ENCODE results near the gene GFPT2. TPM values are rescaled to one million over a fixed set of nuclear protein-coding genes. Genes with fewer than 3 reads are reported as not detected.
A peak's percentile ranks its signal among the peaks of the same experiment; 100 is the strongest.

Gene GFPT2
- total and polyA plus RNA-seq, 9 of the 15 experiments (the other 6 are each of a cell fraction or from before 2014, with no cell fraction given), result 0.07 to 0.14 (median 0.08) TPM; not detected in 6

- WGBS (ENCODE audit: insufficient coverage, low coverage, missing lambda C conversion rate), result 6% methylated on average over 20 of the region's 20 CpGs
- POLR2A ChIA-PET, result interaction anchor here (0.8 kb wide), 1 partner anchor 76 kb away, joined by 3 read pairs; no protein-coding TSS in a partner anchor
- TF ChIP-seq CXXC5 (CRISPR knock-in tag; IDR thresholded peaks at IDR 0.05) (no peak), ZNF384 (IDR thresholded peaks at IDR 0.05; ENCODE audit: low read depth, low read length) (no peak), ZNF24 (IDR thresholded peaks at IDR 0.05) (no peak), ZNF134 (CRISPR knock-in tag; conservative IDR thresholded peaks at IDR 0.05) (no peak), NBN (IDR thresholded peaks at IDR 0.05; ENCODE audit: low read depth) (no peak), ZNF23 (CRISPR knock-in tag; IDR thresholded peaks at IDR 0.05) (no peak), TRIM28 (IDR thresholded peaks at IDR 0.05) (no peak), NFRKB (IDR thresholded peaks at IDR 0.05; ENCODE audit: low read depth) (no peak), SAP30 (IDR thresholded peaks at IDR 0.05; ENCODE audit: borderline replicate concordance, insufficient read depth, low read depth, low read length, poor library complexity, severe bottlenecking) (no peak), NELFE (IDR thresholded peaks at IDR 0.05; ENCODE audit: insufficient read depth, insufficient read length) (no peak), C11orf30 (IDR thresholded peaks at IDR 0.05; ENCODE audit: low read depth) (no peak), EP300 (IDR thresholded peaks at IDR 0.05; ENCODE audit: low read length) (no peak), HOMEZ (CRISPR knock-in tag; IDR thresholded peaks at IDR 0.05) (no peak), SOX6 (IDR thresholded peaks at IDR 0.05) (no peak)
- TF ChIP-seq, protein P1, sequence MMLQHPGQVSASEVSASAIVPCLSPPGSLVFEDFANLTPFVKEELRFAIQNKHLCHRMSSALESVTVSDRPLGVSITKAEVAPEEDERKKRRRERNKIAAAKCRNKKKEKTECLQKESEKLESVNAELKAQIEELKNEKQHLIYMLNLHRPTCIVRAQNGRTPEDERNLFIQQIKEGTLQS (IDR thresholded peaks at IDR 0.05), result peak; percentile 32; the same call in 1 of the 2 replicates
- TF ChIP-seq, protein P1 (CRISPR knock-in tag; conservative IDR thresholded peaks at IDR 0.05), result no peak
- TF ChIP-seq, protein P2, sequence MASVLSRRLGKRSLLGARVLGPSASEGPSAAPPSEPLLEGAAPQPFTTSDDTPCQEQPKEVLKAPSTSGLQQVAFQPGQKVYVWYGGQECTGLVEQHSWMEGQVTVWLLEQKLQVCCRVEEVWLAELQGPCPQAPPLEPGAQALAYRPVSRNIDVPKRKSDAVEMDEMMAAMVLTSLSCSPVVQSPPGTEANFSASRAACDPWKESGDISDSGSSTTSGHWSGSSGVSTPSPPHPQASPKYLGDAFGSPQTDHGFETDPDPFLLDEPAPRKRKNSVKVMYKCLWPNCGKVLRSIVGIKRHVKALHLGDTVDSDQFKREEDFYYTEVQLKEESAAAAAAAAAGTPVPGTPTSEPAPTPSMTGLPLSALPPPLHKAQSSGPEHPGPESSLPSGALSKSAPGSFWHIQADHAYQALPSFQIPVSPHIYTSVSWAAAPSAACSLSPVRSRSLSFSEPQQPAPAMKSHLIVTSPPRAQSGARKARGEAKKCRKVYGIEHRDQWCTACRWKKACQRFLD (CRISPR knock-in tag; IDR thresholded peaks at IDR 0.05), result no peak
- TF ChIP-seq, protein P3, sequence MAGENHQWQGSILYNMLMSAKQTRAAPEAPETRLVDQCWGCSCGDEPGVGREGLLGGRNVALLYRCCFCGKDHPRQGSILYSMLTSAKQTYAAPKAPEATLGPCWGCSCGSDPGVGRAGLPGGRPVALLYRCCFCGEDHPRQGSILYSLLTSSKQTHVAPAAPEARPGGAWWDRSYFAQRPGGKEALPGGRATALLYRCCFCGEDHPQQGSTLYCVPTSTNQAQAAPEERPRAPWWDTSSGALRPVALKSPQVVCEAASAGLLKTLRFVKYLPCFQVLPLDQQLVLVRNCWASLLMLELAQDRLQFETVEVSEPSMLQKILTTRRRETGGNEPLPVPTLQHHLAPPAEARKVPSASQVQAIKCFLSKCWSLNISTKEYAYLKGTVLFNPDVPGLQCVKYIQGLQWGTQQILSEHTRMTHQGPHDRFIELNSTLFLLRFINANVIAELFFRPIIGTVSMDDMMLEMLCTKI (IDR thresholded peaks at IDR 0.05; ENCODE audit: partially characterized antibody), result no peak
Measured at GRCh38 chr5:180399401-180400215, 46.5 kb upstream of the GFPT2 start.

More at GRCh38 chr5:180399401-180400215, 46.5 kb upstream of the GFPT2 start:
- no peak overlapping the region for H3K4me2 ChIP-seq (ENCODE audit: insufficient read depth, low read length)
- no peaks in the 10 kb centered on the region for H3K79me2 ChIP-seq (ENCODE audit: control insufficient read depth, insufficient read depth, low read length)
- in situ Hi-C loops (cut with MboI) (no loop called here), intact Hi-C loops (cut with micrococcal nuclease) (no loop called here)
- peak; percentile 48 for ATAC-seq
- H3K36me3 ChIP-seq (ENCODE audit: control insufficient read depth, insufficient read depth, low read length), result no peaks in the 10 kb centered on the region
- DNase-seq (ENCODE audit: extremely low read depth in 1 of 4, low spot score in 3 of 4), result peak; percentile 22 to 43 (median 28)
- 0 out of 2 replicates have a peak overlapping the region, but pooled peaks have one; percentile 45 for H2AFZ ChIP-seq (ENCODE audit: low read depth, low read length)
- no peak for FAIRE-seq
- H3K9ac ChIP-seq (ENCODE audit: insufficient read depth in 1 of 2, low read depth in 2 of 2, low read length in 2 of 2), result peak overlapping the region in 1 of 2 experiments; percentile 26; a peak in 1 of 4 replicates
- CTCF ChIA-PET (ENCODE audit: low intra/inter-chr PET ratio), result no interaction called here
- peaks cover 51 to 81% of the 10 kb centered on the region in 2 experiments for H3K27me3 ChIP-seq (ENCODE audit: control insufficient read depth in 2 of 2, insufficient read depth in 2 of 2, low read length in 2 of 2)
- no TSS peak for BruUV-seq (replicated peaks)
- no peak overlapping the region; the same call in 2 of the 3 replicates for H3K27ac ChIP-seq (ENCODE audit: extremely low read depth, low read depth, low read length)
- no peak overlapping the region for H3K4me3 ChIP-seq
- no peaks in the 10 kb centered on the region for H3K9me1 ChIP-seq (ENCODE audit: control insufficient read depth, insufficient read depth, low read length)
- H3K9me3 ChIP-seq (replicated peaks; ENCODE audit: control insufficient read depth, insufficient read depth, low read depth, low read length), result no peaks in the 10 kb centered on the region
- H4K20me1 ChIP-seq (replicated peaks; ENCODE audit: control insufficient read depth, insufficient read depth, low read length), result no peaks in the 10 kb centered on the region; the same call in 1 of the 2 replicates
- no peaks in the 10 kb centered on the region; a peak in 1 of 5 replicates for H3K4me1 ChIP-seq (replicated peaks in 1 of 2; ENCODE audit: control insufficient read depth in 2 of 2, insufficient read depth in 2 of 2, low read length in 2 of 2)

Data from K562 (cell line).